OCI-LY7 (cell line): ENCODE results near the gene PPP1R9A.

Experiments used
- EZH2phosphoT487 ChIP-seq: fragments of 200-600 bp; sonication (generic); IDR thresholded peaks from 2 replicates; pipeline ENCODE4 v1.6.1; 2018; ENCODE audit warnings: low read depth, borderline replicate concordance, mild to moderate bottlenecking, mixed run types, antibody characterized with exemption, low read length, moderate library complexity, mixed read lengths
- TF ChIP-seq, protein P1 (sequence below): fragments of 200-600 bp; sonication (generic); conservative IDR thresholded peaks from 2 replicates; pipeline ENCODE4 v1.5.1; 2014; ENCODE audit warnings: mild to moderate bottlenecking, antibody characterized with exemption, low read length, moderate library complexity, mixed read lengths

GRCh38 chr7:95298091-95298490, 390.7 kb downstream of the PPP1R9A start:
- TF ChIP-seq, protein P1, sequence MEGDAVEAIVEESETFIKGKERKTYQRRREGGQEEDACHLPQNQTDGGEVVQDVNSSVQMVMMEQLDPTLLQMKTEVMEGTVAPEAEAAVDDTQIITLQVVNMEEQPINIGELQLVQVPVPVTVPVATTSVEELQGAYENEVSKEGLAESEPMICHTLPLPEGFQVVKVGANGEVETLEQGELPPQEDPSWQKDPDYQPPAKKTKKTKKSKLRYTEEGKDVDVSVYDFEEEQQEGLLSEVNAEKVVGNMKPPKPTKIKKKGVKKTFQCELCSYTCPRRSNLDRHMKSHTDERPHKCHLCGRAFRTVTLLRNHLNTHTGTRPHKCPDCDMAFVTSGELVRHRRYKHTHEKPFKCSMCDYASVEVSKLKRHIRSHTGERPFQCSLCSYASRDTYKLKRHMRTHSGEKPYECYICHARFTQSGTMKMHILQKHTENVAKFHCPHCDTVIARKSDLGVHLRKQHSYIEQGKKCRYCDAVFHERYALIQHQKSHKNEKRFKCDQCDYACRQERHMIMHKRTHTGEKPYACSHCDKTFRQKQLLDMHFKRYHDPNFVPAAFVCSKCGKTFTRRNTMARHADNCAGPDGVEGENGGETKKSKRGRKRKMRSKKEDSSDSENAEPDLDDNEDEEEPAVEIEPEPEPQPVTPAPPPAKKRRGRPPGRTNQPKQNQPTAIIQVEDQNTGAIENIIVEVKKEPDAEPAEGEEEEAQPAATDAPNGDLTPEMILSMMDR, result no peak
- no peak for TF ChIP-seq EZH2phosphoT487
